Muscle of leg (tissue), 11 donors: ENCODE data around the gene ARPC2. TPM values are rescaled to one million over a fixed set of nuclear protein-coding genes. Genes with fewer than 3 reads are reported as not detected.
A peak's percentile ranks its signal among the peaks of the same experiment; 100 is the strongest.

Source experiments
- DNase-seq: peaks from one replicate; pipeline ENCODE4 v3.0.0; 2013
- H3K27ac ChIP-seq: one replicate; pipeline ENCODE4 v1.5.1; 2013; ENCODE audit warnings: mild to moderate bottlenecking, low read length, control low read depth
- H3K27me3 ChIP-seq: one replicate; pipeline ENCODE4 v1.6.1; 2013; ENCODE audit warnings: low read length; ENCODE audit not compliant: control insufficient read depth, insufficient read depth
- H3K36me3 ChIP-seq: one replicate; pipeline ENCODE4 v1.6.1; 2013; ENCODE audit warnings: low read length; ENCODE audit not compliant: control insufficient read depth, insufficient read depth
- H3K4me1 ChIP-seq: one replicate; pipeline ENCODE4 v1.6.1; 2013; ENCODE audit warnings: low read length; ENCODE audit not compliant: control insufficient read depth, insufficient read depth
- H3K4me3 ChIP-seq: one replicate; pipeline ENCODE4 v1.5.1; 2013; ENCODE audit warnings: low read length, control low read depth
- H3K9me3 ChIP-seq: replicated peaks from 2 replicates; pipeline ENCODE4 v1.6.1; 2013; ENCODE audit warnings: low read depth, low read length; ENCODE audit not compliant: control insufficient read depth
- WGBS: methylation state at CpG from one replicate; pipeline ENCODE4 v1.1.5; 2013; ENCODE audit warnings: missing lambda C conversion rate; ENCODE audit not compliant: insufficient coverage; 5-methylcytosine and 5-hydroxymethylcytosine counted together
- polyA plus RNA-seq, 8 donors: library from polyadenylated mRNA; unstranded; fragments of 120-200 nt; gene quantifications; one replicate each; pipeline versions ENCODE4 v1.2.1 to v1.2.3, GENCODE V29; 2013; ENCODE audit warnings: inconsistent platforms in 1 of 8, low replicate concordance in 1 of 8; ENCODE audit not compliant: insufficient read length in 8 of 8, insufficient read depth in 1 of 8
- total RNA-seq: library from RNA; stranded (reverse); fragments of 120-200 nt; gene quantifications from one replicate; pipeline ENCODE4 v1.2.4, GENCODE V29; 2013

ARPC2 gene
- total and polyA plus RNA-seq, 9 donors: 206 to 261 (median 235) TPM

DNA sequence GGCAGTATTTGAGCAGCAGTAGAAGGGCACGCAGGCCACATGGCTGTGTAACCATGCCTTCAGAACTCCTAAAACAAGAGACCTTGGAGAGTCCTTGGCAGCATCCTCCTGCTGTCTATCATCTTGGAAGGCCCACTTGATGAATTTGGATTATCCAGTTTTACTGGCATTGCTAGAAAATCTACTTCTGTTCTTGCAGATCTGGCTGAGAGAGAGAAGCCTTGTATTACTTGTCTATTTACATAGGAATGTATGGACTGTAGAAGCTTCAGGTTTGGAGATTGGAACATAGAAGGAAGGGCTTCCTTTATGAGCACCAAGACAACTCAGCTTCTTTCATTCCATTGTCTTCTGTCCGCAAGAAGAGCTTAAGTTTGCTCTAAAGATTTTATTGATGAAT, 27.7 kb downstream of the ARPC2 start:
- Histone ChIP-seq H3K36me3 (peaks cover 80% of the 10 kb centered on the region), H3K27ac (no peak overlapping the region)
- no CpG with 5 or more reads among the region's 2 CpGs for WGBS

DNA sequence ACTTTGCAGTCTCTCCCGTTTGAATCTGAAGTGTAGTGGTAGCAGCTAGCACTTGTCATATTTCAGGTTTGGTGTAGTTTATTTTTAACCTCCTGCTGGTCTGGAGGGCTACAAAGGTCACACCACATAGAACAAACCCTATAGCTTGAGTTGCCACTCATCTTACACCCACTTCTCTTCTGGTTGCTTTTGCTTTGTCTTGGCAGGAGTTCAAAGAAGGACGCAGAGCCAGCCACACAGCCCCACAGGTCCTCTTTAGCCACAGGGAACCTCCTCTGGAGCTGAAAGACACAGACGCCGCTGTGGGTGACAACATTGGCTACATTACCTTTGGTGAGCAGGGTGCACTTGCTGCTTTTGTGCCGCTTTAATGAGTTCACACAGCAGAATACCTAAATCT, 28.2 kb downstream of the ARPC2 start:
- Histone ChIP-seq H3K36me3 (peaks cover 80% of the 10 kb centered on the region), H3K27me3 (no peaks in the 10 kb centered on the region), H3K27ac (peak overlapping the region; percentile 0), H3K4me3 (no peak overlapping the region), H3K9me3 (no peaks in the 10 kb centered on the region), H3K4me1 (no peaks in the 10 kb centered on the region)
- no peak for DNase-seq
- WGBS: 85% methylated on average over 3 of the region's 5 CpGs

More for the DNA sequence above, 27.7 kb downstream of the ARPC2 start:
- Histone ChIP-seq H3K9me3 (no peaks in the 10 kb centered on the region), H3K4me1 (no peaks in the 10 kb centered on the region), H3K4me3 (no peak overlapping the region), H3K27me3 (no peaks in the 10 kb centered on the region)
- DNase-seq: no peak

DNA sequence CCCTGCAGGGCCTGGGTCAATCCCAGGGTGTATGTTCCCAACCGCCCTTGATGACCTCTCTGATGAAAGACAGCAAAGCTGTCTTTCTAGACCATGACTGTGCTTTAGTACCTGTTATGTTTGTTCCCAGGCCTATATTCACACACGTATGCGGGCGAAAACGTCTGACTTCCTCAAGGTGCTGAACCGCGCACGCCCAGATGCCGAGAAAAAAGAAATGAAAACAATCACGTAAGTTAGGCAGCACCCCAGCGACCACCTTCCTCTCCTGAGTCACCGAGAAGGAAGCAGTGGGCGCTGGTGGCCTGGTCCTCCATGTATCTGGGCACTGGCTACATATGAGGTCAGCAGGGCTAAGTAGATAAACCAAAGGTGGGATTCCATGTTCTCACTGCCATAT, 32.7 kb downstream of the ARPC2 start:
- no peak for DNase-seq
- H3K4me3 ChIP-seq: no peak overlapping the region
- peaks cover 98% of the 10 kb centered on the region for H3K36me3 ChIP-seq
- H3K9me3 ChIP-seq: no peaks in the 10 kb centered on the region
- H3K4me1 ChIP-seq: peaks cover 14% of the 10 kb centered on the region
- no peaks in the 10 kb centered on the region for H3K27me3 ChIP-seq
- 97% methylated on average over 11 of the region's 13 CpGs for WGBS
- no peak overlapping the region for H3K27ac ChIP-seq

DNA sequence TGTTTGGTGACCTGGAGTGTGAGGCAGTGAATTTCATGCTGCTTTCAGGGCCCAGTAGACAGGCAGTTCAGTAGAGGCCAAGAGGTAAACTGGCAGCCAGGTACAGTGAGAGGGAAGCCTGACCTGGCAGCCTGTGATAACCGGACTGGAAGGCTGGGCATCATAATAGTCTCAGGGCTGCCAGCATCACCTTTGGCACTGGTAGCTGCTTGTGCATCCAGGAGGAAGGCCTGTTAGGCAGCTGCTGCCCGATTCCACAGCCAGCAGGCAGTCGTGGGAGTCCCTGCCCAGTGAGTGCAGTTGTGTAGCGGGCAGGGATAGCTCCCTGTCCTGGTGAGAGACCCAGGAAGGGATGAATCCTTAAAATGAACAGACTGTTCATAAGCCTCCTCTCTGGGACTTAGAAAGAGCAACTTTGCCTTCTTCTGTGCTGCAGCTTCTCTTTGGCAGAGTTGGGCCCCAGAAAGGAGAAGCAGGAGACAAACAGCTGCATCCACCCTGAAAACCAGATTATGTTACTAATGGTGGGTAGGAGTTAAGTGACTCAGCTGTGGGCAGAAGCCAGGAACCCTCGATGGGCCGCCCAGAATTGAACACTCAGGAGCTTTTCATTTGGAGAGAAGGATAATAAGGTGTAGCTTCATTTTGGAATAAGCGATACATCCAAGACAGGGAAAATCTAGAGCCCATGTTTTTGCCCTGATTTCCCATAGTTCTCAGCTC, 35.7 kb downstream of the ARPC2 start:
- Histone ChIP-seq H3K27me3 (no peaks in the 10 kb centered on the region), H3K4me1 (peaks cover 18% of the 10 kb centered on the region), H3K27ac (peak overlapping the region; percentile 55), H3K4me3 (no peak overlapping the region), H3K9me3 (no peaks in the 10 kb centered on the region), H3K36me3 (peaks cover 86% of the 10 kb centered on the region)
- DNase-seq: peak; percentile 61
- 72% methylated on average over 5 of the region's 7 CpGs for WGBS

DNA sequence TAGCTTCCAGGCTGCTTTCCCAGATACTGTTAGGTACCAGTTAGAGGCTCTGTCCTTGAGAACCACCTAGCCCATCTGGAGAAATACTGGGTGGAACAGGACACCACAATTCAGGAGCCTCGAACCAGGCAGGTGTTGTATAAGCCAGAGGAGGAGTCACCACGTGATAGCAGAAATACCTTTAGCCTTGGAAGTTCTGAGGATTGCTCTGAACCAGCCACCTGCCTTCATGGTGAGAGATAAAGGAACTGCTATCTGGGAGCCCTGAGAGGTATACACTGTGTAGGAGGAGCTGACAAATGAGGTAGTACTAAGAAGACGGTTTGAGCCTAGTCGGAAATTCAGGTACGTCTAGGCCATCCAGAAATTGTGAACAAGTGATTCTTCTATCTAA, 36.2 kb downstream of the ARPC2 start:
- peaks cover 80% of the 10 kb centered on the region for H3K36me3 ChIP-seq
- no peak for DNase-seq
- H3K4me1 ChIP-seq: peaks cover 23% of the 10 kb centered on the region
- H3K9me3 ChIP-seq: no peaks in the 10 kb centered on the region
- H3K27me3 ChIP-seq: no peaks in the 10 kb centered on the region
- H3K4me3 ChIP-seq: no peak overlapping the region
- 84% methylated on average over 5 of the region's 5 CpGs for WGBS
- H3K27ac ChIP-seq: peak overlapping the region; percentile 38

DNA sequence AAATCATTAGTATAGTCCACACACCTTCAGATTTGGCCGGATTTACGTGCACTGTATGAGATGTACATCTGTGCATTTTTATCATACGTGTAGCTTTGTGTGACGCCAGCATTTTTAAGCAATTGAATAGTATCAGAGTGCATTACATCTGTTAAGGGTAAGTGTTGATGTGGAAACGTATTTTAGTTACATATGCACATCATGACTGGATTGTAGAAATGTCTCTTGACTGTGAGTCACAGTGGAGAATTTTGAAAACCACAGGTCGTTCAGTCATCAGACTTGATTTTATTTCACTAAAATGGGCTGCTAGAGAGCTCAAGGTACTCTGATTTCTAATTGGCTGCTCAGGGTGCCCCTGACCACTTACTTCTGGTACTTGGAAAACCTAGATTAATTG, 38.5 kb downstream of the ARPC2 start:
- DNase-seq: no peak
- WGBS: 80% methylated on average over 1 of the region's 6 CpGs
- no peak overlapping the region for H3K27ac ChIP-seq
- H3K4me3 ChIP-seq: no peak overlapping the region
- H3K27me3 ChIP-seq: no peaks in the 10 kb centered on the region
- H3K4me1 ChIP-seq: peaks cover 43% of the 10 kb centered on the region
- H3K9me3 ChIP-seq: no peaks in the 10 kb centered on the region
- peaks cover 58% of the 10 kb centered on the region for H3K36me3 ChIP-seq

DNA sequence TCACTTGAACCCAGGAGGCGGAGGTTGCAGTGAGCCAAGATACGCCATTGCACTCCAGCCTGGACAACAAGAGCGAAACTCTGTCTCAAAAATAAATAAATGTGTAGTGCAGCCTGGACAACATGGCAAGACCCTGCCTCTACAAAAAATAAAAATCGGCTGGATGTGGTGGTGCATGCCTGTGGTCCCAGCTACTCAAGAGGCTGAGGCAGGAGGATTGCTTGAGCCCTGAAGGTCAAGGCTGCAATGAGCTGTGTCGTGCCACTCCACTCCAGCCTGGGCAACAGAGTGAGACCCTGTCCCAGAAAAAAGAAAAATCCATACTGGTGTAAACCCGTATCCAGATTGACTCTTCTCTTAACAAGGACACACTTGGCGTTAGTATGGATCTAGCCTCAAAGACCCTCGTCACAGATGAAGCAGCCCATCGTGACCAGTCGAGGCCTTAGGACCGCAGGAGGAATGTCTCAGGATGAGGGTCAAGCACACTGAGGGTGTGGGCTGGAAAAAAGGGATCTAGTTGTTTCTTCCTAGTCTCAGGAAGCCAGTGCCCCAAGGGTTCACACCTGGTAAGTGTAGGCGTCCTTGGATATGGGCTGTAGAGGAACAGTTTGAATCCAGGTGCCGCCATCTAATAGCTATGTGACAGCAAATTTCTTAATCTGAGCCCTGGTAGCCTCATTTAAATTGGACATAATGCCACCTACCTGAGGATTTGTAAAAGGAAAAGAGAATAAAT, 39.8 kb downstream of the ARPC2 start:
- Histone ChIP-seq H3K27me3 (no peaks in the 10 kb centered on the region), H3K4me1 (peaks cover 57% of the 10 kb centered on the region), H3K36me3 (peaks cover 47% of the 10 kb centered on the region), H3K9me3 (no peaks in the 10 kb centered on the region), H3K4me3 (no peak overlapping the region), H3K27ac (peak overlapping the region; percentile 29)
- 91% methylated on average over 10 of the region's 13 CpGs for WGBS
- DNase-seq: no peak

DNA sequence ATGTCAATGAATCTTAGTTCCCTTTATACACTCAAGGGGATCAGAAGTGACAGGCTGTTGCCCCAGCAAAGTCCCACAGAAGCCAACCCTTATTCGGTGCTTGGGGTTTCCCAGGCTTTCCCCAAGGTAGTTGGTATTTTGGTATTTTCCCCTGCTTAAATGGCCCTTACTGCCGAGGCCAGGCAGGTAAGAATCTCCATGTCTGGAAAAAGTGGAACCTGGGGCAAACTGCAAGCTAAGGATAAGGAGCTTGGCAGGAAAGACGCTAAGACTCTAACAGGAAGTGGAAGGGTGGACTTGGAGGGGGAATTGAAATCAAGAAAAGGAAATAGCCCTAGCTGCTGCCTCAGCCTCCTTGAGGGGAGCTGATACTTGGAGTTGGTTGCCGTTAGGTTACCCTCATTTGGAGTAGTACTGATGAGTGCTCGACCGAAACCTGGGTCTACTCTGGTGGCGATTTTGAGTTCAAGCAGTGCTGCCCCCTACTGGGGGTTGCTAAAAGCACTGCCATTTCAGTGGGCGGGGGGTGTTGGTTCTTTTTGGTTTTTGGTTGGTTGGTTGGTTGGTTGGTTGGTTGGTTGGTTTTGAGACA, 40.5 kb downstream of the ARPC2 start:
- DNase-seq: peak; percentile 76
- H3K4me3 ChIP-seq: no peak overlapping the region
- no peaks in the 10 kb centered on the region for H3K9me3 ChIP-seq
- H3K36me3 ChIP-seq: peaks cover 42% of the 10 kb centered on the region
- no peaks in the 10 kb centered on the region for H3K27me3 ChIP-seq
- peaks cover 58% of the 10 kb centered on the region for H3K4me1 ChIP-seq
- H3K27ac ChIP-seq: peak overlapping the region; percentile 29
- 39% methylated on average over 8 of the region's 8 CpGs for WGBS

DNA sequence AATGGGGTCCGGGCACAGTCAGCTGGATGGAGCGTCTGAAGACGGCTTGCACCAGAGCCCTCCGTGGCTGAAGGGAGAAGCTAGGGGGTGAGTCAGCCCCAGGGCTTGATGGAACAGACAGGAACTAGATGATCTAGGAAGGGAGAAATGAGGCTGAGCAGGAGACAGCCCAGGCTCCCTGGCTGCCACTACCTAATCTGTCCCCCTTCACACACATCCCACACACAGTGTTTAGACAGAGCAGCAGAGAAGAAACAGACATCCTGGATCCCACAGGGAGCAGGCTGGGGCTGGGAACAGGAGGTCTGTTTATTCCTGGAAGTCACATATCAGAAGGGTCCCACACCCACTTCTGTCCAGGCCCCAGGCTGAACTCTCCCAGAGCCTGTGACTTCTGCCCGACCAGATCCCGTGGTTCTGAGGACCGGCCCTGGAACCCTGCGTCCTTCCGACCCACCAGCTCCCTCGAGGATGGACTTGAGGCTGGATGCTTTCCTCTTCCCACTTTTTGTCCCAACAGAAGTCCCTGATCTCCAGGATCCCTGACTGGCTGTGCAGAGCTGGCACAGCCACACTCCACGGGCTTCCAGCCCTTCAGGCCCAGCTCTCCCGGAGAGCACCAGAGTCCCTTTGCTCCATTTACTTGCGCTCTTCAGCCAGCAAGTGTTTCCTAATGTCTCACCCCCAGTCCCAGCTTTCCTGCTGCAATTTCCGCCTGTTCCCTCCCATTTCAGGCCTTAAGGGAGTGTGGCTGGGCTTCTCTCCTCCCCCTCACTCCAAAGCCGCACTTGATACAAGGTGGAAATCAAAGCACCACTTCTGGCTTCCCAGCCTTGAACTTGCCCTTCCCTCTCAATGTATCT, 42.3 kb downstream of the ARPC2 start:
- Histone ChIP-seq H3K27ac (peak overlapping the region; percentile 87), H3K9me3 (no peaks in the 10 kb centered on the region), H3K4me3 (no peak overlapping the region), H3K4me1 (peaks cover 60% of the 10 kb centered on the region), H3K36me3 (peaks cover 42% of the 10 kb centered on the region), H3K27me3 (no peaks in the 10 kb centered on the region)
- DNase-seq: peak; percentile 73
- 27% methylated on average over 12 of the region's 15 CpGs for WGBS
